ENCODE results near the gene LINC00632.

LINC00632 gene

DNA sequence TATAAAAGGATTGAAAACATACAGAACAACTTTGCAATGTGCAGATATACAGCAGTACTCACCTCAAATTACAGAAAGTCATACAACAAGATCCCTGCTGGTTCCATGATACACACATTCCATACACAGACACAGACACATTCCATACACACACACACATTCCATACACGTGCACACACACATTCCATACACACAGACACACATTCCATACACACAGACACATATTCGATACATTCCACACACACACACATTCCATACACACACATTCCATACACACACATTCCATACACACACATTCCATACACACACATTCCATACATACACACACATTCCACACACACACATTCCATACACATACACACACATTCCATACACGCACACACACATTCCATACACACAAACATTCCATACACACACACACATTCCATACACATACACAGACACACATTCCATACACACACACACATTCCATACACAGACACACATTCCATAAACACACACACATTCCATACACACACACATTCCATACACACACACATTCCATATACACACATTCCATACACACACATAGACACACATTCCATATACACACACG is 13.7 kb downstream of the LINC00632 start:
- FAIRE-seq (peak; percentile 77), DNase-seq (ENCODE audit: insufficient read length, low spot score) (no peak)
- TF ChIP-seq, protein P1, sequence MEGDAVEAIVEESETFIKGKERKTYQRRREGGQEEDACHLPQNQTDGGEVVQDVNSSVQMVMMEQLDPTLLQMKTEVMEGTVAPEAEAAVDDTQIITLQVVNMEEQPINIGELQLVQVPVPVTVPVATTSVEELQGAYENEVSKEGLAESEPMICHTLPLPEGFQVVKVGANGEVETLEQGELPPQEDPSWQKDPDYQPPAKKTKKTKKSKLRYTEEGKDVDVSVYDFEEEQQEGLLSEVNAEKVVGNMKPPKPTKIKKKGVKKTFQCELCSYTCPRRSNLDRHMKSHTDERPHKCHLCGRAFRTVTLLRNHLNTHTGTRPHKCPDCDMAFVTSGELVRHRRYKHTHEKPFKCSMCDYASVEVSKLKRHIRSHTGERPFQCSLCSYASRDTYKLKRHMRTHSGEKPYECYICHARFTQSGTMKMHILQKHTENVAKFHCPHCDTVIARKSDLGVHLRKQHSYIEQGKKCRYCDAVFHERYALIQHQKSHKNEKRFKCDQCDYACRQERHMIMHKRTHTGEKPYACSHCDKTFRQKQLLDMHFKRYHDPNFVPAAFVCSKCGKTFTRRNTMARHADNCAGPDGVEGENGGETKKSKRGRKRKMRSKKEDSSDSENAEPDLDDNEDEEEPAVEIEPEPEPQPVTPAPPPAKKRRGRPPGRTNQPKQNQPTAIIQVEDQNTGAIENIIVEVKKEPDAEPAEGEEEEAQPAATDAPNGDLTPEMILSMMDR (IDR thresholded peaks at IDR 0.05; ENCODE audit: insufficient read depth, missing control alignments) = no peak

DNA sequence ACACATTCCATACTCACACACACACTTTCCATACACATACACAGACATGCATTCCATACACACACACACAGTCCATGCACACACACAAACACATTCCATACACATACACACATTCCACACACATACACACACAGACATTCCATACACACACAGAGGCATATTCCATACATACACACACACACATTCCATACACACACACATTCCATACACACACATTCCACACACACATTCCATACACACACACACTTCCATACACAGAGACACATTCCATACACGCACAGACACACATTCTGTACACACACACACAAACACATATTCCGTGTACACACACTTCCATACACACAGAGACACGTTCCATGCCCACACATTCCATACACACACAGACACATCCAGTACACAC is 14.8 kb downstream of the LINC00632 start:
- DNase-seq (ENCODE audit: insufficient read length, low spot score) = no peak
- peak; percentile 16 for FAIRE-seq
- TF ChIP-seq, protein P1 (IDR thresholded peaks at IDR 0.05; ENCODE audit: insufficient read depth, missing control alignments) = no peak

GRCh38 chrX:140724736-140725135 is 15.2 kb downstream of the LINC00632 start:
- no peak for FAIRE-seq
- TF ChIP-seq, protein P1 (IDR thresholded peaks at IDR 0.05; ENCODE audit: insufficient read depth, missing control alignments) = no peak
- DNase-seq (ENCODE audit: insufficient read length, low spot score) = no peak

DNA sequence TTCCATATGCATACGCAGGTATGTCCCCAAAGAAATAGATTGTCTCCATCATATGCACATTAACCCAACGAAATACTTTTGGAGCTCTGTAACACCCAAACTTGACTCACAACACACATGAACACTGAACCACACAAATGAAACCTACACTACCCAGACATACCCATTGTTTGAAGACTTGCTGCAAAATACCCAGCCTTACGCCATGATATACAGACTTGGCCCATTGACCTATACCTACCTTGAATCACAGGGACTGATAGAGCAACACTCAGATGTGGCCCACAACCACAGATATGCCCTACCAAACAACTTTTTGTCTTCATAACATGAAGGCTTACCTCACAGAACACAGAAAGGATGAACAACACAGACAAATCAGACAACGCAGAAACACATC is 15.9 kb downstream of the LINC00632 start:
- FAIRE-seq (no peak), DNase-seq (ENCODE audit: insufficient read length, low spot score) (no peak)
- TF ChIP-seq, protein P1 (IDR thresholded peaks at IDR 0.05; ENCODE audit: insufficient read depth, missing control alignments) = no peak

- FAIRE-seq (no peak), DNase-seq (ENCODE audit: insufficient read length, low spot score) (no peak)
- TF ChIP-seq, protein P1 (IDR thresholded peaks at IDR 0.05; ENCODE audit: insufficient read depth, missing control alignments) = peak; percentile 69
These were observed 24.3 kb downstream of the LINC00632 start for GRCh38 chrX:140733766-140734342.

DNA sequence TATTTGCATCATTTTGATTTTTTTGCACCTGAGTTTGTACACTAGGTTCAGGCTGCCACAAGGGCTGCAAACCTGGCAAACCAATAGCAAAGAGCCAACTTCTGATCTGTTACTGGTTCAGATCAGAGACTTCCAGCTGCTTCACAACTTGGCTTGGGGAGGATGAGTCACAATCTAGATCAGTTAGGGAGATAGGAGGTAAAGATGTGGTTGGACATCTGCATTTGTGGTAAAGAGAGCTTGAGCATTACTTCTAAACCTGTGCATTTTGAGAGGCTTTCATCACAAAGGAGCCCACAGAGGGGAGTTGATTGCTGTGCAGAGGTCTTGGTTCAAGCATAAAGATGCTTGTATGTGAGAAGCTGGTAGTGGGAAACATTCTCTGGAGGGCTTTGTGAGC is 34.5 kb downstream of the LINC00632 start:
- FAIRE-seq (no peak), DNase-seq (ENCODE audit: insufficient read length, low spot score) (no peak)
- TF ChIP-seq, protein P1 (IDR thresholded peaks at IDR 0.05; ENCODE audit: insufficient read depth, missing control alignments) = no peak

DNA sequence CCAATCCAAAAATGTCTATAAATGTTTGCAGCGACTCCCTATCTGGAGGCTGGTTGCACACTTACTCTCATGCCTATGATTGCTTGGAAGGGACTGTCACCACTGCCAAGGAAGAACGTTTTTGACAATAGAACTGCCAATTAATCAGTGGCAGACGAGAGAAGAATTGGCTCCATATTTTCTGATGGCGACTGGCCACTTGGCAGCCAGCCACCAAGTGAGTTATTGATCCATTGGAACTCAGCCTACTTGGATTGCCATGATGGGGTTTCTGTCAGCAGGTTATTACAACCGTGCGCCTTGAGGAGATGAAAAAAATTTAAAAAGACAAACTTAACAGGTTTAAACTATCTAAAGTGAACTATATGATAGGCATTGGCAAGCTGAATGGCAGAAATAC is 47.4 kb downstream of the LINC00632 start:
- DNase-seq (ENCODE audit: insufficient read length, low spot score) (no peak), FAIRE-seq (no peak)

More for the DNA sequence above, 47.4 kb downstream of the LINC00632 start:
- TF ChIP-seq, protein P1 (IDR thresholded peaks at IDR 0.05; ENCODE audit: insufficient read depth, missing control alignments) = no peak

Data from D721Med (cell line).